H1 (cell line): ENCODE data around the gene CDH26. TPM values are rescaled to one million over a fixed set of nuclear protein-coding genes. Genes with fewer than 3 reads are reported as not detected.

Experiments
- ASH2L ChIP-seq: fragments of 200-600, 300-600 bp; sonication (generic); IDR thresholded peaks from one replicate; pipeline ENCODE4 v1.7.1; 2017; ENCODE audit warnings: low read length
- CHD1 ChIP-seq: IDR thresholded peaks from 2 replicates; pipeline ENCODE4 v1.6.1; 2012; ENCODE audit warnings: low read depth, low read length, improper control_type of control experiment
- CREB1 ChIP-seq: IDR thresholded peaks from 2 replicates; pipeline ENCODE4 v1.6.1; 2012; ENCODE audit warnings: inconsistent platforms
- KDM1A ChIP-seq: fragments of 200-600, 300-600 bp; sonication (generic); IDR thresholded peaks from 2 replicates; pipeline ENCODE4 v1.7.1; 2016; ENCODE audit warnings: mild to moderate bottlenecking, low read length, borderline replicate concordance
- MAFK ChIP-seq: IDR thresholded peaks from 2 replicates; pipeline ENCODE4 v1.6.1; 2012; ENCODE audit warnings: low read depth, mild to moderate bottlenecking, improper control_type of control experiment, low read length
- SIN3A ChIP-seq, 2 experiments: IDR thresholded peaks in 1 of 2; conservative IDR thresholded peaks in 1 of 2; 2 replicates each; pipeline ENCODE4 v1.6.1; 2011 to 2012; ENCODE audit warnings: low read length in 2 of 2, improper control_type of control experiment in 1 of 2, low read depth in 1 of 2, mild to moderate bottlenecking in 1 of 2
- polyA plus RNA-seq, 7 experiments: library from polyadenylated mRNA; depleted of rRNA in 3 of 7; stranded (reverse) in 5 of 7; unstranded in 2 of 7; fragments of >200 nt in 5 of 7; fragments of 200-250 nt in 2 of 7; gene quantifications; 1 replicate in 5 of 7; 2 replicates in 1 of 7; 4 replicates in 1 of 7; pipeline versions ENCODE4 v1.2.1 to v1.2.3, GENCODE V29; 2011 to 2013; ENCODE audit warnings: missing spikeins in 2 of 7, mixed read lengths in 2 of 7
- total RNA-seq: library from RNA; stranded (reverse); fragmentation: NEBNext Ultra II Directional; extraction: Animal tissue kit (Norgen Biotek cat#: 25700); gene quantifications from 2 replicates; pipeline ENCODE4 v1.2.1, GENCODE V29; 2021

CDH26 gene
- total and polyA plus RNA-seq, 2 of the 8 experiments (the other 6 are each of a cell fraction or from before 2014, with no cell fraction given): 1.5 to 1.7 TPM

- TF ChIP-seq KDM1A (no peak), CHD1 (no peak), MAFK (no peak), ASH2L (no peak), SIN3A (conservative IDR thresholded peaks at IDR 0.05 in 1 of 2, IDR thresholded peaks at IDR 0.05 in 1 of 2; ENCODE audit: low read depth in 1 of 2, low read length in 2 of 2) (no peak), CREB1 (no peak)
- TF ChIP-seq, all 59 proteins: peak for 0
These were observed 39.7 kb downstream of the CDH26 start (continued) for GRCh38 chr20:59997896-59998295.
